Left renal pelvis (tissue), 4 donors: Measurements from ENCODE around the gene SSTR3. TPM values are rescaled to one million over a fixed set of nuclear protein-coding genes. Genes with fewer than 3 reads are reported as not detected.
A peak's percentile ranks its signal among the peaks of the same experiment; 100 is the strongest.
"Not testable (repeated sequence)": the region's sequence is repeated elsewhere in the genome, so short reads cannot be mapped to it uniquely, and the experiment has no call there.

Experiments
- DNase-seq, 4 donors: peaks; one replicate each; pipeline ENCODE4 v3.0.0-alpha.2; 2013; ENCODE audit warnings: low read depth in 4 of 4, low spot score in 3 of 4
- polyA plus RNA-seq, 4 donors: library from polyadenylated mRNA; unstranded; fragments of 120-200 nt; gene quantifications; one replicate each; pipeline ENCODE4 v1.2.1, GENCODE V29; 2013; ENCODE audit not compliant: insufficient read length in 4 of 4

Gene SSTR3
- polyA plus RNA-seq, 4 donors = 0.55 to 0.98 (median 0.79) TPM

- DNase-seq = not testable (repeated sequence)
Measured at GRCh38 chr22:37170689-37171405, 41.4 kb downstream of the SSTR3 start.

- DNase-seq = no peak
Measured at GRCh38 chr22:37169947-37170688, 42.2 kb downstream of the SSTR3 start.

GRCh38 chr22:37169406-37169805, 42.9 kb downstream of the SSTR3 start:
- no peak for DNase-seq

GRCh38 chr22:37167981-37168647, 44.2 kb downstream of the SSTR3 start:
- DNase-seq = no peak

GRCh38 chr22:37167176-37167980, 44.9 kb downstream of the SSTR3 start:
- DNase-seq = no peak

GRCh38 chr22:37166675-37167066, 45.6 kb downstream of the SSTR3 start:
- peak in 3 of 4 donors; percentile 59 to 69 (median 64) for DNase-seq

- no peak for DNase-seq
Measured at GRCh38 chr22:37165940-37166674, 46.2 kb downstream of the SSTR3 start.

- DNase-seq = no peak
Measured at GRCh38 chr22:37165066-37165465, 47.2 kb downstream of the SSTR3 start.

- DNase-seq = no peak
Measured at GRCh38 chr22:37164505-37164887, 47.8 kb downstream of the SSTR3 start.

GRCh38 chr22:37163575-37164504, 48.4 kb downstream of the SSTR3 start:
- no peak for DNase-seq

GRCh38 chr22:37163096-37163489, 49.2 kb downstream of the SSTR3 start:
- DNase-seq = no peak

- no peak for DNase-seq
Measured at GRCh38 chr22:37162221-37163095, 49.8 kb downstream of the SSTR3 start.

GRCh38 chr22:37161443-37161842, 50.8 kb downstream of the SSTR3 start:
- DNase-seq = no peak

- DNase-seq = no peak
Measured at GRCh38 chr22:37160027-37160426, 52.2 kb downstream of the SSTR3 start.

- DNase-seq = no peak
Measured at GRCh38 chr22:37158963-37159290, 53.4 kb downstream of the SSTR3 start.

GRCh38 chr22:37157516-37158285, 54.6 kb downstream of the SSTR3 start:
- no peak for DNase-seq

GRCh38 chr22:37156686-37157435, 55.4 kb downstream of the SSTR3 start:
- no peak for DNase-seq
